Inferior parietal cortex (tissue), 1 donor: ENCODE data around the gene SLC8A3.
"Not testable (repeated sequence)": the region's sequence is repeated elsewhere in the genome, so short reads cannot be mapped to it uniquely, and the experiment has no call there.

Source experiments
- DNase-seq: peaks from one replicate; pipeline ENCODE4 v3.0.0-alpha.2; 2016; ENCODE audit errors: extremely low spot score

The SLC8A3 gene, protein sequence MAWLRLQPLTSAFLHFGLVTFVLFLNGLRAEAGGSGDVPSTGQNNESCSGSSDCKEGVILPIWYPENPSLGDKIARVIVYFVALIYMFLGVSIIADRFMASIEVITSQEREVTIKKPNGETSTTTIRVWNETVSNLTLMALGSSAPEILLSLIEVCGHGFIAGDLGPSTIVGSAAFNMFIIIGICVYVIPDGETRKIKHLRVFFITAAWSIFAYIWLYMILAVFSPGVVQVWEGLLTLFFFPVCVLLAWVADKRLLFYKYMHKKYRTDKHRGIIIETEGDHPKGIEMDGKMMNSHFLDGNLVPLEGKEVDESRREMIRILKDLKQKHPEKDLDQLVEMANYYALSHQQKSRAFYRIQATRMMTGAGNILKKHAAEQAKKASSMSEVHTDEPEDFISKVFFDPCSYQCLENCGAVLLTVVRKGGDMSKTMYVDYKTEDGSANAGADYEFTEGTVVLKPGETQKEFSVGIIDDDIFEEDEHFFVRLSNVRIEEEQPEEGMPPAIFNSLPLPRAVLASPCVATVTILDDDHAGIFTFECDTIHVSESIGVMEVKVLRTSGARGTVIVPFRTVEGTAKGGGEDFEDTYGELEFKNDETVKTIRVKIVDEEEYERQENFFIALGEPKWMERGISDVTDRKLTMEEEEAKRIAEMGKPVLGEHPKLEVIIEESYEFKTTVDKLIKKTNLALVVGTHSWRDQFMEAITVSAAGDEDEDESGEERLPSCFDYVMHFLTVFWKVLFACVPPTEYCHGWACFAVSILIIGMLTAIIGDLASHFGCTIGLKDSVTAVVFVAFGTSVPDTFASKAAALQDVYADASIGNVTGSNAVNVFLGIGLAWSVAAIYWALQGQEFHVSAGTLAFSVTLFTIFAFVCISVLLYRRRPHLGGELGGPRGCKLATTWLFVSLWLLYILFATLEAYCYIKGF

DNA sequence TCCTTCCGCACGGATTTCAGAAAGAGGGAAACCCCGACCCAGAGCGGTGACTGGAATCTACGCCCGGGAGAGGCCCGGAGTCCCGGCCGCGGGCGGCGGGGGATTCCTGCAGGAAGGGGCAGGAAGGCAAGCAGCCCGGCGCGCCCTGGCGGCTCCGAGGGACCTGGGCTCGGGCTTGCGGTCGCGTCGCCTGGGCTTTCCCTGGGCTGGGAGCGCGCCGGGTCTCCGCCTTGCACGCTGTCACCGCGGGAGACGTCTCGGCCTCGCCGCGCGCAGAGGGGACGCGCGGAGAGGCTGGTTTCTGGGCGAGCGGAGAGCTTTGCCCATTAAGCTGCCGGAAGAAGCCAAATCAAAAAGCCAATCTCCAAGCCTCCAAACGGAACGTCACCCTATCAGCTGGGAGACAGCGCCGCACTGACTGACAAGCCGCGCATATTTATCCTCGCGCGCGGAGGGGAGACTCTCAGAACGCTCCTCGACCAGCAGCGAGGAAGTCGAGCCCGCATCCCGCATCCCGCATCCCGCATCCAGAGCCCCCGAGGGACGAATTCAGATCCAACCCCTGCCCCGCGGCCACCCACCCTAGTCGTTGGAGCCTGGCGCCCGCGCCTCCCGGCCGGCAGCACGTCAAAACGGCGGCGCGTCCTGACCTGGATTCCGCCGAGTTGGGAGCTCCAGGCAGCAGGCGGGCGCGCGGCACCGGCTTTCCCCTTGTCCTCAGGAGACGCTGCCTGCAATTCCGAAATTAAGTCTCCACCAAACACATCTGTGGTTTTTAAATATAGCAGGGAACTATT lies at the start of gene SLC8A3:
TSS of gene SLC8A3 (minus strand) at position 293 of the 797 bp plus-strand sequence. CDS start 20,529 bp downstream, outside the sequence.
- DNase-seq = peak; percentile 73

DNA sequence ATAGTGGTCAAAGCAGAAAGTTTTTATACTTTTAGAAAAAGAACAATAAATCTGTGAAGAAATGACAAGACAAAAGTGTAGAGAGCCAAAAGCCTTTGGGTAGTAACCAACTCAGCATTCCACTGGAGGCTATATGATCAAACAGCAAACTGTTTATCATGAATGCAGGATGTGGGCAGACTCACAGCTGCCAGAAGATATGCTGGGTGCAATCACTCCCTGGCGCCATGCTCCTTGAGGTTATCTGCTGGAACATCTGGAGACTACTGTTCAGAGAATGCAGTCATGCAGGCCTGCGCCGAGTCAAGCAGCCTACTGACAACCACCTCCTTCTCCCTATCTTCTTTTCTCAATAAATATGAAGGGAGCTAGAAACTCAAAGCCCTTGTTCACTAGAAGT lies 49.0 kb upstream of the SLC8A3 start:
- DNase-seq = peak; percentile 5

DNA sequence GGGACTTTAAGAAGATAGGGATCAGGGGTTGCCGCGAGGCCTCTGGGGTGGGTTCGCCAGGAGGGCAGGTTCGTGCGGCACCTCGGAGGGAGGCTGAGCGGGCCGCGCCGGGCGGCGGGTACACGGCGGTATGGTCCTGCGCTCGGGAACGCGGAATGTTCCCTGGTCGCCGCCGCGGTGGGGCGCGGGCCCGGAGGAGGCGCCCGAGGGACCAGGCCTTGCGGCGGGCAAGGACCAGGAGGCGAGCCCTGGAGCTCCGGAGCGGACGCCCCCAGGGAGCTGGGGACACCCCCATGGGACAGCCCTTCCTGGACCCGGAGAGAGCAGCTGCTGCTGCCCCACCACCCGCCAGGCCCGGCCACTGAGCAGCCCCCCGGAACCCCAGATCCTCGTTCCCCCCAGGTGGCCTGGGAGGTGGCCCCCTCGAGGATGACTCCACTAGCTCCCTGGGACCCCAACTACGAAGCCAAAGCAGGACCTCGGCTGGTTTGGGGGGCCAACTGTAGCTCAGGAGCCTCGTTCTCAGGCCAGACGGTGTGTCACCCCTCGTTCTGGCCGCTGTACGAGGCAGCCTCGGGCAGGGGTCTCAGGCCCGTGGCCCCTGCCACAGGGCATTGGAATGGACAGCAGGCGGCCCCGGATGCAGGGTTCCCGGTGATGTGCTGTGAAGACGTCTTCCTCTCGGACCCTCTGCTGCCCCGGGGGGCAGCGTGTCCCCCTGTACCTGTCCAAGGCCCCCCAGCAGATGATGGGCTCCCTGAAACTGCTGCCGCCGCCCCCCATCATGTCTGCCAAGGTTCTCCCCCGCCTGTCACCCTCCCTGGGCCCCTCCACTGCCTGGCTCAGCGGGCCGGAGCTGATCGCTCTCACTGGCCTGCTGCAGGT lies 45.6 kb upstream of the SLC8A3 start:
- no peak for DNase-seq

DNA sequence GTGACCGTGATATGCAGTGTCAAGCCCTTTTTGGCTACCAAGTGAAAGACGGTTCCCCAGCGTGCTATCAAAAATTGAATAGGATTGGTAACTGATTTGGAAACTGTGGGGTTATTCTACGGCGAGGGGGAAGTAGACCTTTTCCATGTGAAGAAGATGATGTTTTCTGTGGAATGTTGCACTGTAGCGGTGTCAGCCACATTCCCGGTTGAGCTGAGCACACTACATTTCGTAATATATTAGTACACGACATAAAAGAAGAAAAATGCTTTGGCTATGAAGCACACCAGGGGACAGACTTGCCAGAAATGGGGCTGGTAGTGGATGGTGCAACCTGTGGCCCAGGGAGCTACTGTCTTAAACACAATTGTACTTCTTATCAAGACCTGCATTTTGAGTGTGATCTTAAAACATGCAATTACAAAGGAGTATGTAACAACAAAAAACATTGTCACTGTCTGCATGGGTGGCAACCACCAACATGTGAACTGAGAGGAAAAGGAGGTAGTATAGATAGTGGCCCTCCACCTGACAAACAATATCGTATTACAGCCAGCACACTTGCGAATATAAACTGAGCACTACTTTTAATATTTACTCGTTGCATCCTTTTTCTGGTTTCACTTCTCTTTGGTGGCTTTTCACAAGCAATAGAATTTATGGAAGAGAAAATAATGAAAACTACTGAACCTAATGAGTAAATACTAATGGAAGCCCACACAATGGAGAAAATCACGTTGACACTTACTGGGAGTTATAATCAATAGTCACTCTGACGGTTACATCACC lies 43.2 kb upstream of the SLC8A3 start:
- DNase-seq = not testable (repeated sequence)

DNA sequence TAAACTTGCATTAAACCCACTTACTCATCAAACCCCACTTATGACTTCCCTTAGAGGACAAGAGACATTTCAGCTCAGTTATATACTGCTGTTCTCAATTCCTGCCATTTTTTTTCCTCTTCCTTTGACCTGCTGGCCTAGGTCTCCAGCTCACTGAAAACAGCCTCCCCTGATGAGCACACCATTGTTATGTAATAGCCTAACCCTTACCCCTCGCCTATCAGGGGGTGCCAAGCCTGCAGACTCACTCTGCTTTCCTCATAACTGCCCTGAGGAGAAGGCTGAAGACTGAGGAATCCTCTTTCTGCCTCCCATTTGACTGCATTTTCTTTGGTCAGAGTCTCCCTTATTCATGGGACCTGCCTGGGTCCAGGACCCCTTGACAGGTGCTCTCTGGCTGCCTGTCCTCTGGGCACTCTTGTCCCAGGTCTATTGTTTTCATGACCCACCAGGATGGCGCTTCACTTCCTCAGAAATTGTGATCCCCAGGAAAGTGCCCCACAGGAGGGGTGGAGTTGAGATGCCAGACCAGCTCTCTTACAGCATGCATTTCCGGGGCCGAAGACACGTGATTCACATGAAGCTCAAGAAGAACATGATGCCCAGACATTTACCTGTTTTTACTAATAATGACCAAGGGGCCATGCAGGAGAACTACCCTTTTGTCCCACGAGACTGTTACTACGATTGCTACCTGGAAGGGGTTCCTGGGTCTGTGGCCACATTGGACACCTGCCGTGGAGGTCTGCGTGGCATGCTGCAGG lies 41.3 kb upstream of the SLC8A3 start:
- not testable (repeated sequence) for DNase-seq

DNA sequence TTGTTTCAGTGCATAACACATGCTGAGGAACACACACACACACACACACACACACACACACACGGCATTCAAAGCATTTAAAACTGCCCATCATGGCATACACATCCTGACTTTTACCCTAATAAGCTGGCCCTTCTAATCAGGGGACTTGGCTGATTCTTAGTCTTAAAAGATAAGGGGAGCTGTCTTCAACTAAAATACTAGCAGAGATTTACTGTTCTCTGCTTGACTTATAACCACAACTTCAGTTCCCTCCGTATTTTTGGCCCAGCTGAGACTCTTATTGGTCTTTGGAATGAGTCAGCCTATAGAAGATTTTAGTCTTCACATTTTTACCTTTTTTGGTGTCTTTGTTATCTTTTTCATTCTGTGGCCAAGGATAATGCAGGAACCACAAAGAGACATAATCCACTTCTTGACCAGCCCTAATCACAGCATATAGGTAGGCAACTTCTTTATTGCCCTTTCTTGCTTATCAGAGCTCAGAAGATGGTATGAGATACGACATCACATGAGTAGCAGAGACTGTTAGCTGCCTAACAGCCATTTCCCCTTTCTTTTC lies 25.1 kb upstream of the SLC8A3 start:
- no peak for DNase-seq

DNA sequence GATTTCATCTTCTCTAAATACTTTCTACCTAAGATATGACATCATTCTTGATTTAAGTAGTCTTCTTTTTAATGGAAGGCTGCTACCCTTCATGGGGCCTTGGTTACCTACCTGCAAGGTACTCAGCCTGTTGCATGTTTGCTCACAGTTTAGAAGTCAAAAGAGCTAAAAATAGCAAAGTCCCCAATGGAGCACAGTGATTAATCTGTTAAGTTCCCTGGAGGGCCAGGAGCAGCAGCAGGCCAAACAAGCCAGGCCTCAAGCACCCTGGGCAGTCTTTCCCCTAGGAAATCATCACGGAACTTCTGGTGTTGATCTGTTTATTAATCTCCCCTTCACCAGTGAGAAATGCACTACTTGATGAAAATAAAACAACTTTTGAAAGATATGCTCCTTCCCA lies 24.0 kb upstream of the SLC8A3 start:
- no peak for DNase-seq

DNA sequence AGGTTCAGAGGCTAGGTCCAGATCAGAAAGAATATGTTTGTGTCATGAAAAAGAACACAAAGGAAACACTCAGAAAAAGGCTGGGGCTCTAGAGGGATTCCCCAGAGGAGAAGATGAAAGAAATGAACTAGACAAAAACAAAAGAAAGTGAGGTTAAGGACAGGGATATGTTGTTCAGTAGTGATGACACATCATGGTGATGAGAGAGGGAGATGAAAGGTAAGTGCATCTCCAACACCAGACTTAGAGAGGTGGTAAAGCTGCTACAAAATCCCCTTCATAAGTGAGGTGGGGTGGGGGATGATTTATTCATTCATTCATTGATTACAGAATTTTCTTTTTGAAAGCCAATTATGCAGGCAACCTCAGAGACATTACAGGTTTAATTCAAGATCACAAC lies 19.6 kb upstream of the SLC8A3 start:
- no peak for DNase-seq

DNA sequence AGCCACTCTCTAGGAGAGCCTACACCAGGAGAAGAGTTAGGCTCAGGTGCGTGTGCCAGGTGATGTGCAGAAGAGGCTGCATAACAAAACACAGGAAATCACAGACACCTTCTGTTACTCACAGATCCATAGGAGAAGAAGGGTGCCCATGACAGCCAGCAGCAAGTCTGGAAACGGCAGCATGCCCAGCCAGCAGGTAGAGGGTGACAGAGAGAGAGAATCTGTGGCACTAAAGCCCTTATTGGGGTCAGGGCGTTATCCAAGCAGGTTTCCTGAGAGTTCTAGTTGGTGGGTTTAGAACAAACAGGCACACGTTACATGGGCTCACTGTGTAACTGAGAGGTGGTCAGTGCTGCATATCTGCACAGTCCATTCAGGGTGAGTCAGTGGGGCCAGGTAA lies 14.9 kb upstream of the SLC8A3 start:
- no peak for DNase-seq

DNA sequence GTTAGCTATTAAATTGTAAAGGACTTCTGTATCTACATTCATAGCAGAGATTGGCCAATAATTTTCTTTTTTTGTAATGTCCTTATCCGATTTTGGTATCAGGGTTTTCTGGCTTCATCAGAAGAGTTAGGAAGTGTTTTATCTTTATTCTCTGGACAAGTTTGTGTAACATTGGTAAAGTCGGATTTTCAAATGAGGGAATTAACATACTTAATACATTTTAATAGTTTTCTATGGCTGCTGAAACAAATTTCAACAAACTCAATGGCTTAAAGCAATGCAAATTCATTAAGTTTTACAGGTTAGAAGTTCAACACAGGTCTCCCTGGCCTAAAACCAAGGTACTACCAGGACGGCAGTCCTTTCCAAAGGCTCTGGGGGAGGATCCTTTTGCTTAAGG lies 13.2 kb upstream of the SLC8A3 start:
- DNase-seq = no peak

DNA sequence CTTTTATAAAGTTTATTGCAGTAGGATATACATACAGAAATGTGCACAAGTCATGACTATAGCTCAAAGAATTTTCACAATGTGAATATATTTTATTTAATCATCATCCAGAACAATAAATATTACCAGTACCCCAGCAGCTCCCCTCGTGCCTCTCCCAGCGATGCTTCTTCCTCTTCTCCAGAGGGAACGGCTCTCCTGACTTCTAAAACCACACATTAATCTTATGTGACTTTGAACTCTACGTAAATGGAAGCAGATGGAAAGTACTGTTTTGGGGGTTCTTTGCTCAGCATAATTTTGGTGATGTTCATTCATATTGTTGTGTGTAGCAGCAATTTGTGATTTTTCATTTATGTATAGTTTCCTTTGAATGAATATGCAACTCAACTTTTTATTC lies 4.6 kb upstream of the SLC8A3 start:
- DNase-seq = no peak

DNA sequence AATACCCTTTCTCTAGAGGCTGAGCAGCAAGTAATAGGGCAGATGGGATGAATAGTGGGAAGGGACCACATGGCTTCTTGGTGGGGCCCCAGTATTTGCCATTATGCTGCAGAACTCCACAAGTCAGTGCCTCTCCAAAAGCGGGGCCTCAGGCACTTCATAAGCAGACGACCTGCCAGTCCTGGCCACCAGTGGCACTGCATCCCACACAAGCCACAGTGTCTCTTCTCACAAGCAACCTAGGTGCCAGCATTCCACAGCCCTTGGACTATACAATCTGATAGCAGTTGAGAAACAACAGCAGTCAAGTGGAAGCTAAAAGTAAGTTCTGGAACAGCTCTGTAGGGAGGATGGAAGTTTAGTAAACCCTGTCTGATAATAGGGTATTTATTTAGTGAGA lies 4.2 kb upstream of the SLC8A3 start:
- no peak for DNase-seq

DNA sequence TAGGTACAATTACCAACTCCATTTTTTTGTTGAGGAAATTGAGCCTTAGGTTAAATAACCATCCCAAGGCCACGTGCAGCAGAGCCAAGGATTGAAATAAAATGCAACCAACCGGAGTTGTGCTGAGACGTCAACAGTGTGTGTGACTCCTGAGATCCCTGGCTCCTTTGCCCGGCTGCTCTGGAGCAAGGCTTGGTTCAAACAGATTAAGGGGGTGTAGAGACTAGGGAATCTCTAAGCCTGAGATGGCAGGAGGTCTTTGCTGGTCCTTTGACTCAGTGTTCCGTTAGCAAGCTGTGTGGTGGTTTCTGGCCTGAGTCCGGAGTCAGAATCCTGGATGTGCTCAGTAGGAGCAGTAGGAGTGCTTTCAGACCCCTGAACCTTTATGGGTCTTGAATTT lies 1.4 kb upstream of the SLC8A3 start:
- DNase-seq = no peak

DNA sequence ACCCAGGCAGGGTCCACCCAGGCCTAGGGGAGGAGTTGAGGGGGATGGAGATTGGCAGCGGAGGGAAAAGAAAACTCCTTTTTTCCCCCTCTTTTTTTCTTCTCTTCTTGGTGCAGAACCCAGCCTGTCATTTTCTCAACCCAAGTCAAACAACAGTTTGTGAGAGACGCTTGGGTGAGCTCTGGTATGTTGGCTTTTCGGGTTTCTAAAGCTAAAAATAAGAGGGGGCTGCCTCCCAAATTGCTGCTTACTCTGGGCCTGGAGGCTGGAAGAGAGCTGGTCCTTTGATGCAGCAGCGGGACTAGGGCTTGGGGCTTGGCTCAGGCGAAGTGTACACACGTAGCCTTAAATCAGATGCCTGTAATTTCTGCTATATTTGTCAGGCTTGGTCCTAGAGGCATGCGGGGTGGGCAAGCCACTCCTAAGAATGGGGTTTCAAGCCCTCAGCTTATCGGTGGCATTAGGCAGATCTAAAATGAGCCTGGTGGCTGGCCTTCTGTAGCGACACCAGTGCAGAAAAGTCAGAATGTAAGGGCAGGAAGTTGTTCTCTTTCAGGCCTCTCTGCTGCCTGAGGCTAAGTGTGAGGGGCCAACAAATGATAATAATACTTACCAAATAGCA lies 816 bp upstream of the SLC8A3 start:
- DNase-seq = no peak

DNA sequence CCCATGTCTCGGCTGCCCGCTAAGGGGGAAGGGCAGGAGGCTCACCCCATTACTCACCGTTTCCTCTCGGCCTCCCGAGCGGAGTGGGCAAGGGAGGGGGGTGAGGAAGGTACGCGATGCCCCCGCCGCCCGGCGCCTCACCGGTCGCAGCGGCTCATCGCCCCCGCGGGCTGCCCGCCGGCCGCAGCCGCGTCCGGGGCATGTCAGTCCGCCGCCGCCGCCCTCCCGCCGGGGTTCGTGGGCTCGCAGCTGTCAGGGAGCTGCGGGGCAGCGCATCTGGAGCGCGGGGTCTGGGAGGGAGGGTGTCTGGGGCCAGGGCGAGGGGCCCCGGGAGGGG lies 461 bp downstream of the SLC8A3 start:
- DNase-seq = no peak

DNA sequence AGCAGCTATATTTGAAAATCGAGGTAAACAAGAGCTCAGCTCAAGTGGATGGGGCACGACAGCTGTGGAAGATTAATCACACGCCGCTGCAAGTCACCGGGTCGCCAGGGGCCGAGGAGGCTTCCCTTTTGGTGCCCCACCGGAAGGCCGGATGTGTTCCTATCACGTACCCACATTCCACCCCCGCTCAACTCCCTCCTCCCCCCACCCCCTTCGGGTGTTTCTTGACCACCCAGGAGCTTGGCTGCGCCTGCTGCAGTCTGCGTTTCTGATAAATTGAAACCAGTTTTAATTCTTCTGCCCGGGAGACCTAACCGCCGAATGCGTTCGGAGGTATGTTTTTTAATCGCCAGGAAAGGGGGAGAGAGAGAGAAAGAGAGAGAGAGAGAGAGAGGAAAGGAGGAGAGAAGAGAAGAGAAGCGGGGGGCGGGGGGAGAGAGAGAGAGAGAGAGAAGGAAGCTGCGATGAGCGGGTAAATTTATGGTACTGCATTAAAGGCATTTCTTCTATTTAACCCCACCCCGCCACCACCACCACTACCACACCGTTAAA lies 1.8 kb downstream of the SLC8A3 start:
- peak; percentile 4 for DNase-seq

DNA sequence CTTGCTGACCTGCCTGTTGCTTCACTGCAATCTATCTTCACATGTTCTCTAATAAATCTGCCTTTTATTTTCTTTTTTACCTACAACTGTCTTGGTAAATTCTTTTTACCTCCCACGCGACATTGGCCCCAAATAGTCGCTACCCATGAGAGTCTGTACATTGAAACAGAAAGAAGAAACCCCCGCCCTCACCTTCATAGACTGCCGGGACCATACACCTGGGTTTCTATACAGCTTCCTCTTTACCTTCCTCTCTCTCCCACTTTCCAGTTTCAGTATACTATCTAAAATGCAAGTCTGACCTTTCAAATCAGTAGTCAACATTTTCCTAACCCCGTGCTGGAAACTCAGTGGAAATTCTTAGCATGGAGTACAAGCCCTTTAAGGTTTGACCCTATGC lies 4.8 kb downstream of the SLC8A3 start:
- DNase-seq = no peak

DNA sequence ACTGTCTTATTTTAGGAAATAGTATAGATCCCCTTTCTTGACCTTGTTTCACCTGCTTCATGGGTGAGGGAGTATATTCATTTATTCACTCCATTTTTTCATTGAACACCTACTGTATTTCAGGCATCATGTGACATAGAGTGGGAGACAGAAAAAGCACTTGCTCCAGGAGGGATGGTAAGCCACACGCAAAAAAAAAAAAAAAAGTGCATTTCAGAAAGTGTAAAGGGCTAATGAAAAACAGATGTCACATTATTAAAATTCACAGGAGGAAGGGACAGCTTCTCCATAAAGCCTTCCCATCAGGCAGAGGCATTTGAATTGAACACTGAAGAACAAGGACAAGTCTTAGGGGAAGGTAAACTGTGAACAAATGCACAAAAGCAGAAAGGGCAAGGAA lies 7.5 kb downstream of the SLC8A3 start:
- DNase-seq = no peak
